ENCODE data around the gene RAD51B.

The RAD51B gene

DNA sequence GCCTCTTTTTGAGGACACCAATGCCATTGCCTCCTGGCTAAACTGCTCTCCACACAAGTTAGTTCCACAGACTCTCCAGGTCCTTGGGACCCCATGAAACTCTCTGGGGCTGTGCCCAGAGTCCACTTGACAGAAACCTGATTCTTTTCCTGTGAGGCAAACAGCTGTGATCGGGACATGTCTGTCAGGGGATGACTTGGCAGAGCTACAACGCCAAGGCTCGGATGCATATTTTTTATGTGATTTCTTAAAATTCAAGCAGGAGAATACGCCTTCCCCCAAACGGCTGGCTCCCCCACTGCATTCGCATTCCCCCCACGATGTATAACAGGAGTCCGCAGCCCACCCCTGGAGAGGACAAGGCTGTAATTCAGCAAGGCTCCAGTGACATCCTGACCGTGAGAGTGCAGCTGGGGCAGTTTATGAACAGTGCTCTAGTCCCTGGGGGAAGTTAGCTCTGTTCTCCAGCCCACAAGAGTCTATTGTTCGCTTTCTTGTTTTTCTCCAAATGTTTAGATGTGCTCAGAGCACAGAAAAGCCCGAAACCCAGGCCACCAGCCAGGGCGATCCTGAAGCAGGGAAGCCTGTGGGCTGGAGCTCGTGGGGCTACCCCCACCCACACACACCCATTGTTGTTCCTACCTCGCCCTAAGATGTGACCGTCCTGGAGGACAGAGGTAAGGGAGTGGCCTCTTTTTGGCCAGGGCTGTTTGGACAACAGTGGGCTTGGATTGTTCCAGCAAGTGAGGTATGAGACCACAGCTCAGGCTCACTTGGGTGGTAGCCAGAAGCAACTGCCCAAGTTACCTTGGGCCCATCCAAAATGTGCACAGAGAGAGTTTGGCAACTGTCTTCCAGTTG is 813.8 kb downstream of the RAD51B start:
- no peak for DNase-seq (ENCODE audit: low read depth in 2 of 2)

DNA sequence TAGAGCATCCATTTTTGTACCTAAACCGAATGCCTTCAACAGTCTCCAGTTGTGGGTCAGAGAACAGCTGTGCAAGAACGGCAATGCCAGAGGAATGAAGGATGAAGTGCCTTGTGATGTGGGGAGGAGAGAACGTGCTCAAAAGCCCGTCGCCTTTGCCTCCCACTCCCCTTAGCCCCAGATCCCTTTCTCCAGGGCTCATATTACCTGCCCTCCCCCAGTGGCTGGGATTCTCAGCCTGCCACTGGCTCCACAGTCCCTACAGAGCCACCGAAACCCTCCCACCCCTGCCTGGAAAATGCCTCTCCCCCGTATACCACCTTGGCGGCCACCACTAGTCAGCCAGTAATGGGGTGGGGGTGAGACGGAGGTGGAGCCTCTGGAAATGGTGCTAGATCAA is 814.8 kb downstream of the RAD51B start:
- no peak for DNase-seq (ENCODE audit: low read depth in 2 of 2)

DNA sequence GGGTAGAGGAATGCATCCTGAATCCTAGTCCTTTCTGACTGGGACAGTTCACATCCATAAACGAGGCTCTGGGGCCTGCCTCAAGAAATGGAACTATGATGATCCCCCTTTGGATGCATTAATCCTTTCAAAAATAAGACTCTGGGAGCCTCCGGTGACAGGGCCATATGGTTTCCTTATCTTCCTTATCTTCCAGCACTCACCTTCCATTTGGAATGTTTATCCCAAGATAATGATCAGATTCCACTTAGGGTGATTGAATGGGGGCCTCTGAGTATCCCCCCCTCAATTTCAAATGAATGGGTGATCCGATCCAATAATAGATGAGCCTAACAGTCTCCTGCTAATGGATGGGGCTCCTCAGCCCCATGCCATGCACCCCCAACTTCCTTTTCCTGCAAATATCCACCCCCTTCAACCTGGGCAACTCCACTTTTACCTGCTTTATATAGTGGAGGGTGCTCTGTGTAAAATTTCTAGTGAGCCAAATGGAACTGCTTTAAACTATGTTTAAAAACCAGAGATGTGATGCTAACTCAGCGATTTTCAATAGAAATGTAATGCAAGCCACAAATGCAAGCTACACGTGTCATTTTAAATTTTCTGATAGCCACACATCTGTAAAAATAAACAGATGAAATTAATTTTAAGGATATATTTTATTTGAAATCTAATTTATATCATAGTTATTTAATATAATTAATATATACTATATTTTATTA is 815.5 kb downstream of the RAD51B start:
- DNase-seq (ENCODE audit: low read depth in 2 of 2): no peak

DNA sequence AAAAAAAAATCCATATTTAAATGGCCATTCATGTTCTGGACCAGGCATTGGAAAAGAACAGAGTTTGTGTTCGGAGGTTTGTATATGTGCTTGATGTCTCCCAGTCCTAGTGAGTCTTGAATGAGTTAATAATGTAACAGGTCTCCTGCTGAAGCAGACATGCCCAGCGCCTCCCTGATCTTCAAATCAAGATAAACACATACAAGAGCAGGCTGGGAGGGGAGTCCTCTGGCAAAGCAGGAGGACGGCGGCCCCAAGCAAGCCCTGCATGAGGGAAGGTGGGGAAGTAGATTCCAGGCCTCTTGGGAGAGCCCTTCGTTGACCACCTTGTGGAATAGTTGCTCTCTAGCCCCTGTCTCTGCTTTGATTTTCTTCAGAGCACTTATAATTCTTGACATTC is 817.0 kb downstream of the RAD51B start:
- no peak for DNase-seq (ENCODE audit: low read depth in 2 of 2)

DNA sequence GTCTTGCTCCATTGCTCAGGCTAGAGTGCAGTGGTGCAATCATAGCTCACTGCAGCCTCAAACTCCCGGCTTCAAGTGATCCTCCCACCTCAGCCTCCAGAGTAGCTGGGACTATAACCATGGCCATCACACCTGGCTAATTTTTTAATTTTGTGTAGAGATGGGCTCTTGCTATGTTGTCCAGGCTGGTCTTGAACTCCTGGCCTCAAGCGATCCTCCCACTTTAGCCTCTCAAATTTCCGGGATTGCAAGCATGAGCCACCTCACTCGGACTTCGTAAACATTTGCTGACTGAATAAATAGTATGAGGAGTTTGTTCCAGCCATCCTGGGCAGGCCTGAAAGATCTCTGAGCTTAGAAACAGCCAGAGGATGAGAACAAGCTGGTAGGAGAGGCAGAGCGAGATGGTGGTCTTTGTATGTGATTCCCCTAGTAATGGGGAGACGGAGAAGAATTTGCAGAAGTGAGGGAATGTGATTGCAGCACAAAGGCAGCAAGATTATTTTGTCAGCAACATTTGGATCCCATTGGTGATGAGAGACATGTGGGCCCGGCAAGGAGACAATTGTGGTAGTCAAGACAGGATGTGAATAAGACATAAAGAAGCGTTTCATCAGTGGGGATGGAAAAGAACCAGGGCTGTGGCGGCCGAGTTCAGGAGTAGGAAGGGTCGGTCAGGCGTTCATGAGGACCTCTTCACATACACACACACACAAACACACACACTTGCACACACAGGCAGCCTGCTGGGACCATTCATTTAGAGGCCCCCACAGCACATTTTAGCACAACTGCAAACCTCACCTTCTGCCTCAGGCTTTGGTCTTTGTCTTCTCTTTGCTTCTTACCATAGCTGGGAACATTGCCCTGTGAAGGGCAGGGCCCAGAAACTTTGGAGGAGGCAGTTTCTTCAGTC is 817.8 kb downstream of the RAD51B start:
- DNase-seq (ENCODE audit: low read depth in 2 of 2): no peak

DNA sequence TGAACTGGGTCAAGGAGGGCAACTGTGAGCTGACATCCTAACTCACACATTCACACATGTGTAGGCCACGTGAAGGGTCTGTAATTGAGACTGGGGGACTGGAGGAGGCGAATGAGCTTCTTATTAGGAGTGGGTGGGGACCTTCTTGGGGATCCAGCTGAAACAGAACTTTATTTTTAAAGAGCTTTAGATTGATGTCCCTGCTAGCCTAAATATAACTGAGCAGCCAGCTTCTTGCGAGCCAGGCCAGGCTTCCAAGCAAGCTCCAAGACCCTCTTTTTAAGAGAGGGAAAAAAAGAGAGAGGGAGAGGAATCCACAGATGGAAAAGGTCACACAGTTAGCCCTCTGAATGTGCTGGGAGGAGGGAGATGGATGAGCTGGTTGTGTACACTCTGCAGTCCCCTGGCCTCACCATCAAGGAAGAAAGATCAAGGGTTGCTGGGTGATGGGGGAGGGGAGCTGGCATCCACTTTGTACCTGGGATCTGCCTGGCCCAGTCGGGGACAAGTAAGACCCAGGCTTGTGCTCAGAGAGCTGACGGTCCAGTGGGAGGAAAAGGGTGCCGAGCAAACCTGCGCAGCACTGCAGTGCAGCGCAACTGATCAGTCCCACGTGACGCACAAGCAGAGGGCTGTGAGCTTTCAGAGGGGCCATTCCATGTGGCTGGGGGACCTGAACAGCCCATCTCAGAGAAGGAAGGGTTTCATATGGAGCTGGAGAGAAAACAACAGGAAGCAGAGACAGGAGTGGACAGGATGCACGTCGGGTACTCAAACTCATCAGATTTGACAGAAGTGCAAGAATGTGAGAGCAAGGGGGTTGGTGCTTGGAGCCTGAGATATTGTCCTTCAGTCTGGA is 818.8 kb downstream of the RAD51B start:
- DNase-seq (ENCODE audit: low read depth in 2 of 2): no peak

DNA sequence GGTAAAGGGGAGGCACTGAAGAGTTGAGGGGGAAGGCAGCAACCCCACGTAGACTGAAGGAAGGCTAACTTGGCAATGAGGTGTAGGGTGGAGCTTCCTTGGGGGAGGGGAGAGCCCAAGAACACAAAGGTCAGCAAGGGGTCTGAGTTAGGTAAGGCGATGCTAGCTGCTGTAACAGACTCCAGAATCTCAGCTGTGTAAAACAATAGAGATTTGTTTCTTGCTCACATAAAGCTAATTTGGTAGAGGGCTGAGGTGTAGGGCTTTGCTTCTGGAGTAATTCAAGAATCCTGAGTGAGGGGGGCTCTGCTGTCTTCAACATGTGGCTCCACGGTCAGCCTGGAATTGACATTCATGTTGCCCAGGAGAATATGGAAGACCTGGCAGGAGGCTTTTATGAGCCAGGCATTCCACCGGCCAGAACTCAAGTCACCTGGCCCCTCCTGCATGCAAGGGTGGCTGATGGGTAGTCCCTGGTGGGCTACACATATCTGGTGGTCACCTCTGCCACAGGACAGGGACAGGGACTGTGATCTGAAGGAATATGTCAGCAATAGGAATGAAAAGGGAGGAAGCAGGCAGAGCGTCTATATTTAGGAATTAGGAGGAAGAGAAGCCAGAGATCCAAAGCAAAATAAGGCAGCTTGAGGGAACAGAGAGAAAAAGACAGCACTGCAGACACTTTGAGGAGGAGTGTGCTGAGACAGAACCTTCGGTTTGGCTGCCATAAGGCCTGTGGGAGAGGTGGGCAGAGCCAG is 819.6 kb downstream of the RAD51B start:
- no peak for DNase-seq (ENCODE audit: low read depth in 2 of 2)

DNA sequence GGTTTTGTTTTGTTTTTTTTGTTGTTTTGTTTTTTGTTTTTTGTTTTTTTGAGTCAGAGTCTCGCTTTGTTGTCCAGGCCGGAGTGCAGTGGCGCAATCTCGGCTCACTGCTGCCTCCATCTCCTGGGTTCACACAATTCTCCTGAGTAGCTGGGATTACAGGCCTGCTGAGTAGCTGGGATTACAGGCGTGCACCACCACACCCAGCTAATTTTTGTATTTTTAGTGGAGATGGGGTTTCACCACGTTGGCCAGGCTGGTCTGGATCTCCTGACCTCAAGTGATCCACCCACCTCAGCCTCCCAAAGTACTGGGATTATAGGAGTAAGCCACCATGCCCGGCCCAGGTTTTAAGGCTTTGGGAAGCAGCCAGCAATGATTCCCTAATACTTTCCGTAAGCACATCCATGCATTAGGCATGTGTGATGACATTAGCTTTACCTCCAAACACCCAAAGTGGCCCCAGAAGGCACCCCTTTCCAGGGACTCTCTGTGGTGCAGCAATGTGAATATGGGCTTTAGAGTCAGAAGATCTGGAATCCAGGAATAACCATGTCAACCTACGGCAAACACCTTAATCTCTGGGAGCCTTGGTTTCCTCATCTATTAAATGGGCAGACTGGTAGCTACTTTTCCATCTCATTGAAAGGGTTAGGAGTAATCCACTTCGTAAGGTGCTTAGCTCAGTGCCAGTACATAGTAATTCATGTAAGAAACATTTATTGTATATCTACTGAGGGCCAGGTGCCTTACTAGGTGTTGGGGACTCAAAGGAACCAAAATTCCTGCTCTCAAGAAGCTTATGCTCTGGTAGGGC is 820.4 kb downstream of the RAD51B start:
- DNase-seq (ENCODE audit: low read depth in 2 of 2): no peak

DNA sequence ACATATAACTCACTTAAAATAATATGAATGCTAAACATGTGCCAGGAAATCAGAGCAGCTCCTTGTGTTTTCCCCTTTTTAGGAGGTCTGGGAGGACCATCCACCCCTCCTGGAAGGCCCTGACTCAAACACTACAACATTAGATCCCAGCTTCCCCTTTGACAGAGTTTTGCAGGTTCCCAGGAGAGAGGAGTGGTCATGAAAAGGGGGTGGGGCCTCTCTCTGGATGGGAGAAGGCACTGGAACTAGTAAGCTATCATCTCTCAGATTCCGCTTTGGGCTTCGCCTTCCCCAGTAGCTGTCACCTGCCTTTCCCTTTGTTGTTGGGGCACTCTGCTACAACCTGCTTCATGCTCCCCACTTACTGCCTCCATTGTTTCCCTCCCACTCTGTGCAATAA is 824.1 kb downstream of the RAD51B start:
- DNase-seq (ENCODE audit: low read depth in 2 of 2): no peak

DNA sequence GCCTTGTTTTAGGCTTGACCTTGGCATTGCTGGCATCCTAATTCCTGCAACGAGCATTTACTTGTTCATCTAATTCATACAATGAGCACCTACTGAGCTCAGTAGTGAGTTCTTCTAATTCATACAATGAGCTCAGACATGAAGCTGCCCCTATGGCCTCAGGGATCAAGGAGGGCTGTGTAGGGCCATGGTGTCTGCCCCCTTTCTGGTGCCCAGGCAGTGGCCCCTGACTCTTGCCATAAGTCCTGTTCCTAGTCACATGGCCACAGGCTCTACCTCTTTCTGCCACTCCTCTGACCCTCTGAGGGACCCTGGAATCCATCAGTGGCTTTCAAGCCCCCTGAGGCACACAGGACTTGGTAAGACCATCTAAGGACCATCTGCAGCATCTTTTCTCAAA is 824.5 kb downstream of the RAD51B start:
- DNase-seq (ENCODE audit: low read depth in 2 of 2): no peak

DNA sequence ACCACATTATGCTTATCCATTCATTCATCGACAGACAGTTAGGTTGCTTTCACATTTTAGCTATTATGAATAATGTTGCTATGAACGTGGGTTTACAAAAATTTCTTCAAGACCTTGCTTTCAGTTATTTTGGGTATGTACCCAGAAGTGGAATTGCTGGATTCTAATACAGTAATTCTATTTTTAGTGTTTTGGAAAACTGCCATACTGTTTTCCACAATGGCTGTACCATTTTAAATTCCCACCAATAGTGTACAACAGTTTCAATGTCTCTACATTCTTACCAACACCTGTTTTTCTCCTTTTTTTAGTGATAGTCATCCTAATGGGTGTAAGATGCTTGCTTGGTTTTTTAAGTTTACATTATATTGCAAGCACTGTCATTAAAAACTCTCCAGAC is 825.8 kb downstream of the RAD51B start:
- DNase-seq (ENCODE audit: low read depth in 2 of 2): no peak

DNA sequence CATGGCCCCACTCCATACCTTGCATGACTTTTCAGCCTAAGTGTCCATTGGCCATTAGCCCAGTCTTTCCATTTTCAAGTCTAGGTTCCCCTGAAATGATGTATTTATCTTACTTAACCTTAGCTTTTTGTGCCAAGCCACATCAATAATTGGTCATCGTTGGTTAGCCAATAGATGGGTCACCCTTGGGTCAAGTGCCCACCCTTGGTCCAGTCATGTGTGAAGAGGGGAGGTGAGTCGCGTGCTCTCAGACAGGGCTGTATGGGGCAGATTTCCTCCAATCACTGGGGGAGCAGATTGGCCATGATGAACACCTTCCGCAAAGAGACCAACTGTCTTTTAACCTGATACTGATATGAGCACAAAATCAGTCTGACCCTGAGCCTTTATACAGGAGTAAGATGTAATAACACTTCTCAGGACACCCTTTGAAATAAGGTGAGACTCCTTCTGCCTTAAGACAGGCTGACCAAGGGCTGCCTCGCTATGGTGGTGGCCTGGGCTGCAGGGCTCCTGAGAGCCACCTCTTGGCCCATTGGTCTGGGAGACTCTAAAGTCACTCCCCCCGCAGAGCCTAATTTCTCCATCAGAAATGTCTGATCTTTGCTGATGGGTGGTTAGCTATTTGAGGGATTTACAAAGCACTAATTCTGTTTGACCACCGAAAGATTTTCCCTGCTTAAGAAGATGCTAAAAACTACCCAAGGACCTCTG is 830.1 kb downstream of the RAD51B start:
- DNase-seq (ENCODE audit: low read depth in 2 of 2): no peak

DNA sequence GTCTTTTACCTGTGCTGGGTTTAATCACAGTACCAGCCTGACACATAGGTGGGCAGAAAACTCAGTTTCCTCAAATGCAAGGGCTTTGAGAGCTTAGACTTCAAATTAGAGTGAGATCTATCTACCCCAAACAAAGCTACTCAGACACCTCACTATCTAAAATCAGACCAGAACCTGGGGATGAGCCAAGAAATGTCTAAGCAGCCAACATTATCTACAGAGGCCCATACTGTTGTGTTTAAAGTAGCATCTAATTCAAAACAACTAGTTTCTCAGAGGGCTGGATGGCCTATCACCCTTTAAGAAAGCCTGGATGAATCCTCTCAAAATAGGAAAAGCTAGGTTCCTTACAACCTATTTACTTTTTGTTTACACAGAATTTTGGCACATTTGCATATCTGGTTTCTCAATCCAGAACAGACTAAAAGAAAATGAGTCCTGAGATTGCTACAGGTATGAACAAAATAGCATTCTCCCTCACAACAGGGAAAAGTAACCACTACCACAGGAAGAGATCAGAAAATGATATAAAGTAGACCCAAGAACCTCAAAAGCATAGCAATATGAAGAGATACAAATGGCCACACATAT is 830.9 kb downstream of the RAD51B start:
- no peak for DNase-seq (ENCODE audit: low read depth in 2 of 2)

DNA sequence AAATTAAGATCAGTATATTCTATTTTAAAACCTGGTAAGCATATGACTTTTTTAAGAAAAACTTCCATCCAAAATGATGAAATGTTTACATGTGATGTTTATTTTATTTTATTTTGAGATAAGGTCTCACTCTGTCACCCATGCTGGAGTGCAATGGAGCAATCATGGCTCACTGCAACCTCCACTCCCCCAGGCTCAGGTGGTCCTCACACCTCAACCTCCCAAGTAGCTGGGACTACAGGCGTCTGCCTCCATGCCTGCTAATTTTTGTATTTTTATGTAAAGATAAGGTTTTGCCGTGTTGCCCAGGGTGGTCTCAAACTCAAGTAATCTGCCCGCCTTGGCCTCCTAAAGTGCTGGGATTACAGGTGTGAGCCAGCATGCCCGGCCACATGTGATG is 831.5 kb downstream of the RAD51B start:
- no peak for DNase-seq (ENCODE audit: low read depth in 2 of 2)

DNA sequence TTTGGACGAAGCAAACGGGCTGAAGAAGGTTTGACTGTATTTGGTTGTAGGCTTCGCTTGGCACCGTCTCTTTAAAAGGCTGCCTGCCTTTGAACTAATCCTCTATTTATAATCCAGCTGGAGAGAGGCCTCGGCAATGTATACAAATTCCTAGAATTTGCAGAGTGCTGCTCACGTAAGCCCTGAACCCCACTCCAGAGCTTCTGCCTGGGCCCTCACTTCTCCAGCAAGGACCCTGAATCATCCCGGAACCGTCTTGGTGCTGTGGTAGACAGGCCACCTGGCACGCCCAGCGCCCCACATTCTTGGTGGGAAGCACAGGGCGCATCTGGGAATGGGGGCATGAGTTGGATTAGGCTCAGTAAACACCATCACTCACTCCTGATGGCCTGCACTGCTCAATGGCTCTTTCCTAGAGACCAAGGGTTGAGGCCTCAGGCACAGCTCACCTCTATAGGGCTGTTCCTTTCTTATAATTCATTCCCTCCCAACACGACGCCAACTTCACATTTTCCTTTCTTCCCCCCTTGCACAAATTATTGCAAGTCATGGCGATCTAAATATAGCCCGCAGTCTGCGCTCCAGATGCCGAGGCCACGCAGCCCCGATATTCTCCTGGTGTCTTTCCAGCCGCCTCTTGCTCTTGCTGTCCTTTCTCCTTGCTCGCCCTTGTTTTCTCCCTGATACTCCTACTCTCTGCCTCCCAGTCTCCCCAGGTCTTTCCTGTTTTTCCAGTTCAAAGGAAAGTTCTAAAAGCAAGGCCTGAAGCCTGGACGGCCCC is 832.3 kb downstream of the RAD51B start:
- DNase-seq (ENCODE audit: low read depth in 2 of 2): no peak

DNA sequence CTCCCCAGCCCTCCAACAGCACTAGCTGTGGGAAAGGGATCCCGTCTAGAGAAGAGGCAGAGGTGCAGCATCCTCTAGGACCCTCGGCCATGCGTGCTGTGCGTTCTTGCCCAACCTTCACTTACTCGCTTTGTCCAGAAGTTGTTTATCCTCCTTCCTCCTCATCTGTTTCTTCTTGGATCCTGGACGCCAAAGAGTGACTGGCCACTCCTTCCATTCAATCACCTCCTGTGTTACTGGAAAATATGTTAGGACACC is 832.8 kb downstream of the RAD51B start:
- no peak for DNase-seq (ENCODE audit: low read depth in 2 of 2)

DNA sequence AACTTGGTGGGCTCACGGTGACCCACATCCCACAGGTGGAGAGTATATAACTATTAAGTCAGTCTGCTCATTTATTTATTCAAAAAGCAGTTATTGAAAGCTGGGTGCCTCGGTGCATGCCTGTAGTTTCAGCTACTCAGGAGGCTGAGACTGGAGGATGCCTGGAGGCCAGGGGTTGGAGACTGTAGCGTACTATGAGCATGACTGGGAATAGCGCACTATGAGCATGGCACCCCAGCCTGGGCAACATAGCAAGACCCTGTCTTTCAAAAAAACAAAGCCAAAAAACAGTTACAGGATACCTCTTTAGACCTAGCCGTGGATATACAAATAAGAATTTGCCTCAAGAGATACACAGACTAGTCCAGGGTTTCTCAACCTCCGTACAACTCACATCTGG is 833.5 kb downstream of the RAD51B start:
- no peak for DNase-seq (ENCODE audit: low read depth in 2 of 2)

DNA sequence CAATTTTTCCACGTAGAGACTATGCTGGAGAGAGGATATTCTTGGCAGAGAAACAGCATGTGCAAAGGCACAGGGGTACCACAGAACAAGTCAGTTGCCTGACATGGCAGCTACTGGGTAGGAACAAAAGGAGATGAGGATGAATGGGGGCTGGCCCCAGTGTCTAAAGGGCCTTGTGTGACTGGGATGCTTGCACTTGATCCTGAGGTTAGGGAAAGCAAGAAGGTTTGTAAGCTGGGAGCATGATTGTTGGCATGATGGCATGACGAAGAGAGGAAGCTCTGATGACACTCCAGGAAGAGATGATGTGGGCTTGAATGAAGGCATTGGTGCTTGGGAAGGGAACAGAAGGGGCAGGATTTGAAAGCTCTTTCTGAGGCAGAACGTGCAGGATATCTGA is 834.2 kb downstream of the RAD51B start:
- DNase-seq (ENCODE audit: low read depth in 2 of 2): no peak

Data from stimulated activated CD8-positive, alpha-beta memory T cell treated with anti-CD3 and anti-CD28 coated beads, Interleukin-15, amount 100 ng/mL, for 48 hours (primary cell).